Stimulated activated CD8-positive, alpha-beta memory T cell treated with anti-CD3 and anti-CD28 coated beads, Interleukin-15, amount 100 ng/mL, for 24 hours (primary cell): Measurements from ENCODE around the gene PITPNM1.
A peak's percentile ranks its signal among the peaks of the same experiment; 100 is the strongest.
"Not testable (repeated sequence)": the region's sequence is repeated elsewhere in the genome, so short reads cannot be mapped to it uniquely, and the experiment has no call there.

ENCODE experiments used
- DNase-seq: peaks from one replicate; pipeline ENCODE4 v3.0.0-alpha.2; 2020; ENCODE audit warnings: low read depth

The PITPNM1 gene

DNA sequence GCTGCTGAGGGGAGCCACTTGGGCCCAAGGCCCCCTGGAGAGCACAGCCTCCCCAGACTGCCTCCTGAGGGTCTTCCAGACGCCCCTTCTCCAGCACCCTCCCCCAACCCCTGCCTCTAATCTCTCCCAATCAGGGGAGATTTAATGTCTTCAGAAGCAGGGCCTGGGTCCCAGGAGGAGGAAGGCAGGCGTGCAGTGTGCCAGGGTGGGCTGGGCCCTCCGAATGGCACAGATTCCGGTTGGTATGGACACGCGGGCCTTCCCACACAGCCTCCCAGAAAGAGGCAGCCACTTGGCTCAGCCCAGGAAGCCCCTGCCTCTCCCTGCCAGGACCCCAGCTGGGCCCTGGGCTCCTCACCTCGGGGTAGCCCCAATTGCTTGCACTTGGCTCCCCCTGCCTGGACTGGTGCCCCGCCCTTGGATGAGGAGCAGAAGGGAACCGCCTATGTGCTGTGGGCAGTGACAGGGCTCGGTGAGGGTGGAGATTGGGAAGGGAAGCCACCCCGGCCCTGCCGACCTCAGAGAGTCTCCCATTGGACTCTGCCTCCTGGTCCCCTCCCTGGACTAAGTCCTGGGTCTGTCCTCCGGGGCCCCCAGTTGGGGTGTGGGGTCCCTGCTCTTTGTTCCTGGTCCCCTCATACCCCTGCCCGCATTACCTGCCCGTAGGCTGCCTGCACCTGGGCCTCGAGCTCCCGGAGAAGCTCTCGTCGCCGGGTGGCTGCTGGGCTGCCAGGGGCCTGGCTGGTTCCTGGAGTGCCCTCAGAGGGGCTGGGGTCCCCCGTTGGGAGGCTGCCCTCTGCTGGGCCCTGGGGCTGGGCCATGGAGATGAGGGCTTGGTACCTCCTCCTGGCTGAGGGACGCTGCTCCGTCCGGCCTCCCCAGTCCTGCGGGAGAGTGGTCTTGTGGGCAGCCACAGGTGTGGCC, 18.7 kb upstream of the PITPNM1 start:
- DNase-seq, result no peak

DNA sequence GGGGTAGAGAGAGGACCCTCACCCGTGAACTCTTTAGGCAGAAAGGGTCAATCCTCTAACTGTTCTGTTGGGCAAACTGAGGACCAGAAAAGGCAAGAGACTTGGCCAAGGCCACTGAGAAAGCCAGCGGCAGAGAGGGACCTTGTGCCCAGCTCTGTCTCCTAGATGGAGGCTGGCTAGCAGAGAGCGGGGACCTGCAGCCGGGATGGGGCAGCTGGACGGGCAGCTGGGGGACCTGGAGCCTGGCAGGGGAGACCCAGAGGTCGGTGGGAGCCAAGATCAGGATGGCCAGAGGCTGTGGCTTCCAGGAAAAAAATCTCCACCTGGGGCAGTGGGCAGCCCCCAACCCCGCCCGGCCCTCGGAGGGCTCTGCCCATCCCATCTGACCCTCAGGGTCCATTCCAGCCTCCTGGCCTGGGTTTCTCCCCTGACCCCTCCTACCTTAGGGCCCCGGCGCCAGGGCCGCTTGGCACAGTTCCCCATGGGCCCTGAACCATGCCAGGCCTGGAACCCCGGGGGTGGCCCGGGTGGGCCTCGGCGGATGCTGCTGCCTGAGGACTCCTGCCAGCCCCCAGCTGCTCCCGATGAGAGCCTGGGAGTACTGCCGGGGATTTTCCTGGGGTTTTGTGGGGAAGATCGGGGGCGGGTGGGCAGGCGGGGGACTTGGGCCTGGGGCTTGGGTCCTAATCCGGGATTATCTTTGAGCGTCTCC, 17.8 kb upstream of the PITPNM1 start, which contains the start of gene CABP2:
TSS of gene CABP2 (minus strand) at position 603 of the 712 bp plus-strand sequence. CDS start at position 483, 120 bp downstream.
- no peak for DNase-seq

DNA sequence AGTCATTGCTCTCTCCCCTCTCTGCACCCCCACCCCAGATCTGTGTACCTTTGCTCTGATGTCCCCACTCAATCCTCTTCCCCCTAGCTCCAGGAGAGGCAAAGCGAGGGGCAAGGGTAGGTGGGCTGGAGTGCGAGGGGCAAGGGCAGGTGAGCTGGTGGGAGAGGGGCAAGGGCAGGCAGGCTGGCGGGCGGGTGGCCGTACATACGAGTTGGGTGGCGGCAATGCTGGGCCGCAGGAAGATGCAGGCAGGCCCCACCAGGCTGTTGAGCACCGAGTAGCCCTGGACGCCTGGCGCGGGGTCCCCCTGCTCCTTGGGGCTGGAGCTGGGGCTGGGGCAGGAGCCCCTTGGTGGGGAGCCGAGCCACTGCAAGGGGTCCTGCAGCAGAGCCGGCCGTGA, 17.2 kb upstream of the PITPNM1 start:
- DNase-seq, result no peak

DNA sequence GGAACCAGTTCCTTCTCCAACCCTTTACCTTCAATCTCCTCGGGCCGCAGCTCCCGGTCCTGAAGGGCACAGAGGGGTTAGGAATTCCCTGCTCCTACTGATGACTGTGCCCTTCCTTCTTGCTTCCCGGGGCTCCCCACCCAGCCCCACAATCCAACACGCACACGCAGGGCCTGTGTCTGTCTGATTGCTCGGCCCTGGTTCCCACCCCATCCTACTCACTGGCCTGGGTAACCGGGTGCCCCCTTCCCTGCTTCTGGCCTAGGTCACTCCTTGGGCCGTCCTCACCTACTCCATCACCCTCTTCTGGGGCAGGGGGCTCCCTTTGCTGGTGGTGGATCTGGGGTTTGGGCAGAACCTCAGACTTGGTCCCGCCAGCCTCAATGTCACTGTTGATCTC, 16.8 kb upstream of the PITPNM1 start:
- no peak for DNase-seq

DNA sequence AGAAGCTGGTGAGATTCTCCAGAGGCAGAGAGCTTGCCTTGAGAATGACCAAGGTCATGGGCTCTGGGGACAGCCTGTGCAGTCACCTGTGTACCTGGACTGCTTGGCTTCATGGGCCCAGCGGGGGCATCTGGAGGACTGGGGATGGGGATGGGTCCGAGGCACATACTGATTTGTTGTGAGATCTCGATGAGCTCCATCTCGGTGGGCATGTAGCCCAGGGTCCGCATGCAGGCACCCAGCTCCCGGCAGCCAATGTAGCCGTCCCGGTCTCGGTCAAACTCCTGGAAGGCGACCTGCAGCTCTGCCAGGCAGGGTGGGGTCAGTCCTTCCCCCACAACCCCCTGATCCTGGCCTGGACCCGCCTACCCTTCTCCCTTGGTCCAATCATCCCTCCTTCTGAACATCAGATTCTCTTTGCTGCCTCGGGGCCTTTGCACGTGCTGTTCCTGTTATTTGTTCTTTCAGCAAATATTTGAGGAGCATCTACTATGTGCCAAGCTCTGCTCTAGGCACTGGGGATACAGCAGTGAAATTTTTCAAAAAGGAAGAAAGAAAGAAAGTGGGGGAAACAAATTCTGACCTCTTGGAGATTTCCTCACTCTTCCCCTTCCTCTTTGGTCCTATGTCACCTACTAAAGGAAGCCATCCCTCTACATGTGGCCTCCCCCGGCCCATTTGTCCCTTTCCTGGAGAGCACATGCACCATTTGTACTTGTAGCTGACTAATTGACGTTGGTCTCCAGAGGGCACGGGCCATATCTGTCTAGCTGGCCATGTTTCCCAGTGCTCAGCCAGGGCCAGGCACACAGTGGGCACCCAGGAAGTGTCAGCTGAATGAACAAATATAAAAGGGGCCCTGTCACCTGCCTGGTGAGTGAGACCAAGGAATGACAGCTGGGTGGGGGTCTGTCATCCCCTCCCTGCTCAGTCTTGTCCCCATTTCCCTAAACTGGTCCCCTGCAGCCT, 16.0 kb upstream of the PITPNM1 start:
- no peak for DNase-seq

DNA sequence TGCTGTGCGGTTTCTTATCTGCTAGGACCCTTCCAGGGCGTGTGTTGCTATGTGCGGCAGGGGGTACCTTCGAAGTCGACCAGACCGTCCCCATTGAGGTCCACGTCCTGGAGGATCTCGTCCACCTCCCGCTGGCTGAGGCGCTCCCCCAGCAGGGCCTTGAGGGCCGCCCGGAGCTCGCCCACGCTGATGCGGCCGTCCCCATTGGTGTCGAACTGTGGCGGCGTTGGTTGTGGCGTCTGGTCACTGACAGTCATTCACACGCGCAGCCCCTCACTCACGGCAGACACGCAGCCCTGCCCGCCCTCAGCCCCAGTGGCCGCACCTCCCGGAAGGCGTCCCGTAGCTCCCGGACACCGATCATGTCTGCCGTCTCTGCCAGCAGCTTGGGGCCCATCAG, 14.6 kb upstream of the PITPNM1 start:
- DNase-seq, result no peak

DNA sequence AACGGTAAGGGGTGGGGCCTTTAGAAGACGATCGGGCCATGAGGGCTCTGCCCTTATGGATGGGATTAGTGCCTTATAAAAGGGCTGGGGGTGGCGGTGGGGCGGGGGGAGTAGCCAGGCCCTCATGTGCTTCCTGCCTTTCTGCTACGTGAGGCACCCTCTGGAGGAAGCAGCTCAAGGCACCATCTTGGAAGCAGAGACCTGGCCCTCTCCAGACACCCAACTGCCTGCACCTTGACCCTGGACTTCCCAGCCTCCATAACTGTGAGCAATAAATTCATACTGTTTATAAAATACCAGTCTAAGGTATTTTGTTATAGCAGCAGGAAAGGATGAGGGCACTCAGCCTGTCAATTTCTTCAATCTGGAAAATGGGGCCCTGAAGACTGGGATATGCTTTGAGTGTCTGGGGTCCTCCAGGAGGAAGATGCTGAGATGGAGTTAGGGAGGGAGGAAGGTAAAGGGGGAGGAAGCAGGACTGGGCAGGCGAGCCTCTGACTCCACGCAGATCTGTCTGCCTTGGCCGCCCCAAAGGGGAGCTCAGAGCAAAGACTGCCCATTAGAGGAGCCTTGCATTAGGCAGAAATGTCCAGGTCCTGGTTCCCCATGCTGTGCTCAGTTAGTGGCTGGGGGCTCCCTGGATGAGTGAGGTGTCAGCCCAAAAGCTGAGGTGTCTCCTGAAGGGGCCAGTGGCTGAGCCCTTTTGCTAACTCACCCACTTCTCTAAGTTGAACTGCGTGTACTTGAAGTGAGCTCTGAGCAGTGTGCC, 12.8 kb upstream of the PITPNM1 start:
- DNase-seq, result no peak

DNA sequence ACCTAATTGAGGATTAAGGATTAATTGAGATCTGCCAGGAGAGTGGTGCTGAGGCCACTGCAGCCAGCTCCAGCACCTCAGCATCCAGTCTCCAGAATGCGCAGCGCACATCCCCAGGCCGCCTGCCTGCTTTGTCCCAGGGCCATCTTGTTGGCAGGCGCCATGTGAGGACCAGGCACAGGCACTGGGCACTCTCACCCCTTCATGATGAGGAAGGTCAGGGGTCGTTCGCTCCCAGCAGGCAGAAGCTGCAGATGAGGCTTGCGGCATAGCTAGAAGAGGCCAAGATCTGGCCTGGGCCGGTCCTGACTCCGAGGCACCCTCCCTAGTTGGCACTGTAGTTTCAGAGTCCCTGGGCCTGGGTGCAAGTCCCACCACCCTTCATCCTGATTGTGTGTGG, 11.6 kb upstream of the PITPNM1 start:
- DNase-seq, result no peak

DNA sequence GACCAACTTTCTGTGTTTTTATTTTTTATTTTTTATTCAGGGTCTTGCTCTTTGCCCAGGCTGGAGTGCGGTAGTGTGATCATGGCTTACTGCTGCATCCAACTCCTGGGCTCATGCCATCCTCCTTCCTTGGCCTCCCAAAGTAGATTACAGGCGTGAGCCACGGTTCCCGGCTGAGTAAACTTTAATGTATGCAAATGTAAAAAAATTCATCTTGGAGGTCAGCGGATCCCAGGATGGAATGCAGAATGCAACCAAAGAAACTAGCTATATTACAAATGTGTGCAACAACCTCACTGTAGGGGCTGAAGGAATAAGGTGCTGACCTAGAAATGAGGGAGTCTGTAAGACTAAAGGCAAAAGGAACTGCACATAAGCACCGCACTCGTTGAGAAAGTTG, 9.0 kb upstream of the PITPNM1 start:
- DNase-seq, result no peak

DNA sequence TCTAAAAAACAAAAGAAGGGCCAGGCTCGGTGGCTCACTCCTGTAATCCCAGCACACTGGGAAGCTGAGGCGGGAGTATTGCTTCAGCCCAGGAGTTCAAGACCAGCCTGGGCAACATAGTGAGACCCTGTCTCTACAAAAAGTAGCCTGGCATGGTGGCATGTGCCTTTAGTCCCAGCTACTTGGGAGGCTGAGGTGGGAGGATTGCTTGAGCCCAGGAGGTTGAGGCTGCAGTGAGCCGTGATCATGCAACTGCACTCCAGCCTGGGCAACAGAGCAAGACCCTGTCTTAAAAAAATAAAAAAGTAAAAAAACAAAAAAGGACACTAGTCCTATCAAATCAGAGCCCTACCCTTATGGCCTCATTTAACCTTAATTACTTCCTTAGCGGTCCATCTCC, 6.4 kb upstream of the PITPNM1 start:
- DNase-seq, result not testable (repeated sequence)

DNA sequence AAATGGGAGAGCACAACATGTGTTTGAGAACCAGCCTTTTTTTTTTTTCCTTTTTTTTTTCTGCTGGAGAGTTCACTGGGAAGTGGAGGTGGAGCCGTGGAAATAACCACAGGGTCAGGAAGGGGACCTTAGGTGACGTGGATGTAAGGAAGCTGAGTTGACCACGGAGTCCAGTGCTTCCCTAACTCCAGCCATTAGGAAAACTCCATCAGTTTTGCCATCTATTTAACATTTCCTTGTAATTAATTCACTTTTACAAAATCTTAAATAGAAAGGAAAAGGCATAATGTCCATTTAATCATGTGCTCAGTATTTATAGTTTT, 4.8 kb upstream of the PITPNM1 start:
- no peak for DNase-seq

DNA sequence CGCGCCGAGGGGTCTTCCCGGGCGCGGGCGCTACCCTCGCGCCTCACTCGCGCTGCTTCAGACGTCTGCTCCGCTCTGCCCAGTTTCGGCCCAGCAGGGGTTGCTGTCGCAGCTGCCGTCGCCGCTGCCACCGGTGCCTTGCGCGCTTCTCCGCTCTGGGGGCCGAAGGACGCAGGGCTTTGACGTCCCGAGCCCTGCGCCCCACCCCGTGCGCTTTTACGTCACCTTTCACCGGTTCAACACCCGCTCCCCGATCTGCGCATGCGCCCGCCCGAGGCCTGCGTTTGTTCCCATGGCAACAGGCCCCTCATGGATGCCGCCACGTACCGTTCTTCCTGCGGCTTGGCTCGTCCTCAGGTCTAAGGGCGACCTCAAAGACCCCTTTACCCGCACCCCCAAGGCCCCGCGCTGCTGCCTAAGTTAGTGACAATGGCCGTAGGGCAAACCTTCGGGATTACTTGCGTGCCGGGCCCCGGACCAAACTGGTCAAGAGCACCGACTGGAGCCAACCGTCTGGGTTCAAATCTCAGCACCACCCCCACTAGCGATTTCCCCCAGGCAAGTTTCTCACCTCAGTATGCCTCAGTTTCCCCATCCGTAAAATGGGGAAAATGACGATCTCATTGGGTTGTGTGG, 3.4 kb upstream of the PITPNM1 start:
- peak; percentile 98 for DNase-seq

DNA sequence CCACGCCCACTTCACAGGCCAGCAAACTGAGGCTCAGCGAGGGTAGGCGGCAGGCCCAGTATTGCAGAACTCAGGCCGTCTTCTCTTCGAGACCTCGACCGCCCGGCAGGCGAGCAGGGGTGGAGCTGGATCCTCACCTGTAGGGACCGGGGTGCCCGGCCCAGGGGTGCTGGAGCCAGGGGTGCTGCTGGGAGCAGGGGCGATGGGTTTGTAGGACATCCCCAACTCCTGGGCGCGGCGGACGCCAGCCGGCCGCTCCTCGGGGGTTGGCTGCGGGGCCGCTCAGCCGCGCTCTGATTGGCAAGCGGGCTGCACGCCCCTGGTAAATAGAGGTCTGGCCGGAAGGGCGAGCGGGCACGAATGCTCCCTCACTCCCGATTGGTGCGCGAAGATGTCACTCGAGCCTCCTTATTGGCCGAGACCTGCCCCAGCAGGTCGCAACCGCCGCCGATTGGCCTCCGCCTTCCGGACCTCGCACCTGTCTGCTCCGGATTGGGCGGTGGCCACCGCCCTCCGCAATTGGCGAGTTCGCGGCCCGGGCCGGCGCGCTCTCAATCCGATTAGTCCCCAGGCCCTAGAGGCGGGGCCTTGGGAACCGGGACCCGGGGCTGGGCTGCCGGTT, 2.8 kb upstream of the PITPNM1 start, which contains the start of gene CDK2AP2:
TSS of gene CDK2AP2 (minus strand) at position 299 of the 622 bp plus-strand sequence. CDS start at position 219, 80 bp downstream.
- DNase-seq, result peak; percentile 91

DNA sequence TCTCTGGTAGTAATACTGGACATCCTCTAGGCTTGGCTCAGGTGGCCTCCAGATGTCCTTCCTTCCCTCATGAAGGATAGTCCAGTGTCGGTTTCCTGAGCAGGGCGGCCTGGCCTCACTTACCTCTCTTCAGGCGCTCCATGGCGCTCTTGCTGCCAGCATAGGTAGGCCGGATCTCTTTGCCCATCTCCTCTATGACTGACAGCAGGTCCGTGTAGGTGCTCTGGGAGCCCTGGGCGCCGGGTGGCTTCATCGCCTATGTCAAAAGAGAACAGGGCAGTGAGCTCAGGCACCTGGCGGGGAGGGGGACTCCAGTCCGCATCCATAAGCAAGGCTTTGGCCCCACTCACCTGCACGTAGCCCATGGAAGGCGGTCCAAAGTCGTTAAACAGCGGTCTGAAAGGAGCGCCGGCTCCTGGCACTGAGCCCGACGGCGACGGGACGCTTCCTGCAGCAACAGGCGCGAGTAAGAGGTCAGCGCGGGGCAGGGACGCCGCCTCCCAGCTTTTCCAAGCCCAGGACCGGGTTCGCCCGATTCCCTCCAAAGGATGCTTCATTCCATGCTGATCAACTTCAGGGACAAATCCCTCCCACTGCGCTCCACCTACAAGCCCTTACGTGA, 2.2 kb upstream of the PITPNM1 start:
- no peak for DNase-seq

DNA sequence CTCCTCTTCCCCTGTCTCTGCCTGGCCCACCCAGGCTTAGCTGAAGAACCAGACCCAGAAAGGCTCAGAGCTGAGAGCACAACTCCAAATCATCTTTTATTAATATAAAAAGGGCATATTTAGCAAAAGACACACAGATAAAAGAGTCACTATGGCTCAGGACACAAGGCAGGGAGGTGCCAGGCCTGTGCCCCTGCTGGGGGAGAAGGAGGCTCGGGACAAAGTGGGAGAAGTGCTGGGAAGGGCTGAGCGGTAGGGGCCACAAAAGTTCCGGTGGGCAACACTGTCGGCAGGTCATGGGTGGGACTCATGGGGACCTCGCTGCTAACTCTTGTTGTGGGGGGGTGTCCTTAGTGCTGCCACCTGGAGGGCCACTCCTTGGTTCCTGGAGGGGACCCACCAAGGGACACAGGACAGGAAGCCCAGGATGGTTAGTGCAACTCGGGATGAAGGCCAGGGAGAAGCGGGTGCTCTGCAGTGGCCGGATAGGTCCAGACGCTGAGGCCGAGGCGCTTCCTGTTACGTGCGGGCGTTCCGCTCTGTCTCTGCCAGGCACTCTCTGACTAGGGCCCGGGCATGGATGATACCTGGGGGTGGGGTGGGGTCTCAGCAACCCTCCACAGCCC, 1.4 kb upstream of the PITPNM1 start:
- no peak for DNase-seq

DNA sequence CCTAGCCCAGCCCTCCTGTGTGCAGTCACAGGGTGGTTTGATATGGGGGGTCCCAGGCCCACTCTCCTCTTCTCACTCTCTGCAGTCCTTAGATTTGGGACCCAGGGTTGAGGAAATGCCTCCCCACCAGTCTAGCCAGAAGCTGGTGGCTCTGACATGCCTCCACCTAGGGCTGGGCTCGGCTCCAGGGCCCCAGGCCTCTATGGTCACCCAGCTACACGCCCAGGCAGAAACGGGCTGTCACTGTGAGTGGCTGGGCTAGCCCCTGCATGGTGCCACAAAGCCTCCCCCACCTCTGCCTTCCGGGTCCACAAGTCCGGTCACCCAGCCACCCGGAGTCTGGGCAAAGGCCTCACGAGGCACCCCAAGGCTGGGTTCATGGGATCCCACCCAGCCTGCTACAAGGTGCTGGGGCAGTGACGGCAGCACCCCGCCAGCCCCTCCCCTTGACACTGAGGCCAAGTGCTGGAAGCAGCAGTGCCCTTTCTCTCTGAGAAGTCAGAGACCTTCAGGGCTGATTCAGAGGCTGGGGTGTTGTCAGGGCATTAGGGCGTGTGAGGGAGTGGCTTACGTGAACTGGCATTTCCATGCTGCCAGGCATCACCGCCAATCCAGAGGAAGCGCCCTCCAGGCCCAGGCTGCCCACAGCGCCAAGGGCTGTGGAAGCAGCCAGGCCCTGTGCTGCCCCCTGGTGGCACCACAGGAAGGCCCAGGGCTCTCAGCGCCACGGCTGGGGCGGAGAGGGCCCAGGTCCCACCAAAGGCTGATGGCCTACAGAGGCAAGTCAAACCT, 638 bp upstream of the PITPNM1 start:
- peak; percentile 82 for DNase-seq

DNA sequence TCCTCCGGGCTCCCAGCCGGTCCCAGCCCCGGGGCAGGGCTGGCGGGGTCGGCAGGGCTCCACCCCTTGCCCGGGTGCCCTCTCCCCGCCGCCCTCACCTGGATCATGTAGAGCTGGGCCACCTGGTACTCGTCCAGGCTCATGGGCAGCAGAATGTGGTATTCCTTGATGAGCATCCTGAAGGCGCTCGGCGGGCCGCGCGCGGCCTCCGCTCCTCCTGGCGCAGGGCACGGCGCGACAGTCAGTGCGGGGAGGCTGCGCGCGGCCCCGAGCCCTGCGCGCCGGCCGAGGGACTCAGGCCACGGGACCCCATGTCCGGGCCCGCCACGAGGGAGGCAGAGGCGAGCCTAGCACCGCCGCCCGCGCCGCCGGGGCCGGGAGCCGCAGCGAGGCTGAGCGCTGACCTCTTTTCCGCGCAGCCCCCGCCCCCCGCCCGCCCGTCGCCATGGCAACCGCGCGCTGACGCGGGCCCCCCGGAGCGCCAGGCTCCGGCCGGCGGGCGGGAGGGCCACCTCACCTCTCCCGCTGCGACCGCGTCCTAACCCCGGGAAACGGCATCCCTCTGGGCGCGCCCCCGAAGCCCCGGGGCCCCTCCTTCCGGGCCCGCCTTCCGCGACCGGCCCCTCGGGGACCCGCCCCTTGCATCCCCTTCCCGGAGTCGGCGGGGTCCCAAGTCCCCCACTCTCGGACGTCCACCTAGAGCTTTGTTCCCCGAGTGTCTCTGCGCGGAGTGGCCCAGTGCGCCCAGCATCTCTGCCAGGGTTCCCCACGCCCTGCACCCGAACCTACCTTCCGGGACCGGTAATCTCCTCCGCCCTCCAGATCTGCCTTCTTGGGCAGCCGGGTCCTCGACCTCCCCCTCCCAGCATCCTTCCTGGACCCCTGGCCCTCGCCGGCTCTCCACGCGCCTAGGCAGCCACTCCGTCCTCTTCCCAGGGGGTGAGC, 886 bp downstream of the PITPNM1 start:
- DNase-seq, result no peak
